H1 (cell line): ENCODE data around the gene SRGAP3. TPM values are rescaled to one million over a fixed set of nuclear protein-coding genes. Genes with fewer than 3 reads are reported as not detected.

Source experiments
- CTCF ChIA-PET: fragments of 300-600 bp; sonication (Branson Sonifier 250); formaldehyde crosslinking; loops from one replicate; lab custom pipeline; 2021; ENCODE audit not compliant: partially characterized antibody; lab: Charles Lee
- POLR2A ChIA-PET: fragments of 300-600 bp; sonication (Branson Sonifier 250); formaldehyde crosslinking; loops from one replicate; lab custom pipeline; 2021; ENCODE audit warnings: inconsistent platforms; ENCODE audit not compliant: partially characterized antibody; lab: Charles Lee
- DNase-seq, 2 experiments: peaks; one replicate each; pipeline versions ENCODE4 v3.0.0 to v3.0.0-alpha.2; 2010 to 2022; ENCODE audit warnings: low spot score in 2 of 2, low read depth in 1 of 2, mixed read lengths in 1 of 2
- FAIRE-seq: peaks from 2 replicates; lab custom pipeline; 2011; peaks lifted over from hg19 to GRCh38; lab: Jason Lieb, UNC
- H2AFZ ChIP-seq: 2 replicates; pipeline ENCODE4 v1.8.1; 2012; ENCODE audit warnings: low read length, inconsistent platforms
- H2AK5ac ChIP-seq: 2 replicates; pipeline ENCODE4 v1.6.1; 2013; ENCODE audit warnings: low read depth, low read length
- H2BK120ac ChIP-seq: replicated peaks from 2 replicates; pipeline ENCODE3; 2013; ENCODE audit warnings: low read depth, low read length, inconsistent platforms
- H2BK12ac ChIP-seq: 2 replicates; pipeline ENCODE4 v1.6.1; 2013; ENCODE audit warnings: low read depth, low read length
- H2BK15ac ChIP-seq: 2 replicates; pipeline ENCODE4 v1.6.1; 2013; ENCODE audit warnings: low read length
- H2BK20ac ChIP-seq: 2 replicates; pipeline ENCODE4 v1.6.1; 2013; ENCODE audit warnings: low read length
- H2BK5ac ChIP-seq: 2 replicates; pipeline ENCODE4 v1.6.1; 2013; ENCODE audit warnings: low read depth, low read length
- H3K14ac ChIP-seq: 2 replicates; pipeline ENCODE4 v1.6.1; 2013; ENCODE audit warnings: inconsistent platforms; ENCODE audit not compliant: insufficient read length
- H3K18ac ChIP-seq: 2 replicates; pipeline ENCODE4 v1.6.1; 2013; ENCODE audit warnings: low read length; ENCODE audit errors: extremely low read depth
- H3K23ac ChIP-seq: 2 replicates; pipeline ENCODE4 v1.6.1; 2013; ENCODE audit warnings: inconsistent platforms; ENCODE audit not compliant: insufficient read length
- H3K23me2 ChIP-seq: 2 replicates; pipeline ENCODE4 v1.6.1; 2013; ENCODE audit warnings: low read depth, low read length
- H3K27ac ChIP-seq: 2 replicates; pipeline ENCODE4 v1.6.1; 2011; ENCODE audit warnings: low read depth, low read length, inconsistent platforms
- H3K27me3 ChIP-seq, 4 experiments: replicated peaks in 1 of 4; 1 replicate in 1 of 4; 2 replicates in 3 of 4; pipeline versions ENCODE4 v1.6.1 to v1.8.1; 2011 to 2013; ENCODE audit warnings: low read length in 3 of 4, mild to moderate bottlenecking in 3 of 4, inconsistent platforms in 2 of 4, mixed read lengths in 2 of 4, moderate library complexity in 1 of 4; ENCODE audit not compliant: control insufficient read depth in 3 of 4, insufficient read depth in 3 of 4; ENCODE audit errors: extremely low read depth in 1 of 4
- H3K36me3 ChIP-seq, 4 experiments: 2 replicates each; pipeline versions ENCODE4 v1.6.1 to v1.8.1; 2011 to 2013; ENCODE audit warnings: mild to moderate bottlenecking in 4 of 4, low read length in 3 of 4, moderate library complexity in 2 of 4, control low read depth in 1 of 4, inconsistent platforms in 1 of 4; ENCODE audit not compliant: insufficient read depth in 4 of 4, control insufficient read depth in 2 of 4
- H3K4ac ChIP-seq: replicated peaks from 2 replicates; pipeline ENCODE3; 2013; ENCODE audit warnings: low read length, low read depth, mixed read lengths, inconsistent platforms; ENCODE audit not compliant: insufficient read length
- H3K4me1 ChIP-seq, 4 experiments: replicated peaks in 1 of 4; 1 replicate in 1 of 4; 2 replicates in 3 of 4; pipeline versions ENCODE4 v1.6.1 to v1.8.1; 2011 to 2013; ENCODE audit warnings: low read length in 3 of 4, inconsistent platforms in 2 of 4, mixed read lengths in 1 of 4; ENCODE audit not compliant: insufficient read depth in 4 of 4, control insufficient read depth in 3 of 4
- H3K4me2 ChIP-seq, 2 experiments: 2 replicates each; pipeline versions ENCODE4 v1.6.1 to v1.8.1; 2011 to 2013; ENCODE audit warnings: low read depth in 2 of 2, low read length in 2 of 2, control low read depth in 1 of 2, inconsistent platforms in 1 of 2, mild to moderate bottlenecking in 1 of 2; ENCODE audit not compliant: insufficient read depth in 1 of 2
- H3K4me3 ChIP-seq, 4 experiments: fragments of 200-600, 300-600 bp in 1 of 4; sonication (generic), shearing (Covaris generic), sonication (Bioruptor Twin) in 1 of 4; 2 replicates each; pipeline versions ENCODE4 v1.5.1 to v1.8.1; 2011 to 2016; ENCODE audit warnings: low read length in 4 of 4, low read depth in 3 of 4, control low read depth in 2 of 4, inconsistent platforms in 2 of 4, mild to moderate bottlenecking in 2 of 4, mixed read lengths in 1 of 4, moderate library complexity in 1 of 4; ENCODE audit not compliant: insufficient read depth in 2 of 4; ENCODE audit errors: extremely low read depth in 1 of 4
- H3K56ac ChIP-seq: replicated peaks from 2 replicates; pipeline ENCODE3; 2013; ENCODE audit warnings: low read depth, mild to moderate bottlenecking, mixed read lengths, low read length, inconsistent platforms; ENCODE audit not compliant: insufficient read length
- H3K79me1 ChIP-seq: 2 replicates; pipeline ENCODE4 v1.6.1; 2013; ENCODE audit warnings: low read depth, low read length, control low read depth
- H3K79me2 ChIP-seq, 2 experiments: 2 replicates each; pipeline versions ENCODE4 v1.6.1 to v1.8.1; 2012 to 2013; ENCODE audit warnings: low read length in 2 of 2, mild to moderate bottlenecking in 2 of 2, inconsistent platforms in 1 of 2; ENCODE audit not compliant: insufficient read depth in 2 of 2, control insufficient read depth in 1 of 2
- H3K9ac ChIP-seq, 4 experiments: replicated peaks in 1 of 4; 1 replicate in 1 of 4; 2 replicates in 3 of 4; pipeline versions ENCODE4 v1.6.1 to v1.8.1; 2011 to 2013; ENCODE audit warnings: low read depth in 3 of 4, low read length in 3 of 4, control low read depth in 2 of 4, mild to moderate bottlenecking in 2 of 4, moderate library complexity in 2 of 4, inconsistent platforms in 1 of 4; ENCODE audit errors: extremely low read depth in 1 of 4
- H3K9me3 ChIP-seq, 2 experiments: 2 replicates each; pipeline versions ENCODE4 v1.6.1 to v1.8.1; 2012 to 2013; ENCODE audit warnings: mild to moderate bottlenecking in 2 of 2, moderate library complexity in 2 of 2, control low read depth in 1 of 2, inconsistent platforms in 1 of 2, low read depth in 1 of 2, low read length in 1 of 2, mixed read lengths in 1 of 2; ENCODE audit not compliant: insufficient read depth in 2 of 2
- H4K20me1 ChIP-seq, 2 experiments: replicated peaks in 1 of 2; 2 replicates each; pipeline versions ENCODE3 to v1.8.1; 2011 to 2013; ENCODE audit warnings: inconsistent platforms in 2 of 2, low read length in 2 of 2, mild to moderate bottlenecking in 1 of 2; ENCODE audit not compliant: insufficient read depth in 2 of 2, control insufficient read depth in 1 of 2
- H4K5ac ChIP-seq: 2 replicates; pipeline ENCODE4 v1.6.1; 2013; ENCODE audit warnings: low read length, low read depth, mixed read lengths, inconsistent platforms; ENCODE audit not compliant: insufficient read length
- H4K8ac ChIP-seq: 2 replicates; pipeline ENCODE4 v1.8.0; 2013; ENCODE audit warnings: mild to moderate bottlenecking, moderate library complexity, low read length, inconsistent platforms; ENCODE audit not compliant: insufficient read depth; ENCODE audit errors: extremely low read depth
- H4K91ac ChIP-seq: replicated peaks from 2 replicates; pipeline ENCODE3; 2013; ENCODE audit warnings: low read length, mixed read lengths, inconsistent platforms; ENCODE audit not compliant: insufficient read length
- BCL11A ChIP-seq, 2 experiments: IDR thresholded peaks; one replicate each; pipeline ENCODE4 v1.6.1; 2011; ENCODE audit warnings: low read depth in 2 of 2, low read length in 2 of 2, mild to moderate bottlenecking in 2 of 2
- EGR1 ChIP-seq: IDR thresholded peaks from 2 replicates; pipeline ENCODE4 v1.6.1; 2011; ENCODE audit warnings: low read depth, low read length, borderline replicate concordance
- EZH2 ChIP-seq: fragments of 200-600 bp; sonication (generic); IDR thresholded peaks from 2 replicates; pipeline ENCODE4 v1.7.1; 2012; ENCODE audit warnings: low read depth, mild to moderate bottlenecking, moderate library complexity, low read length, inconsistent platforms; ENCODE audit not compliant: severe bottlenecking
- GTF2F1 ChIP-seq: IDR thresholded peaks from 2 replicates; pipeline ENCODE4 v1.6.1; 2012; ENCODE audit warnings: low read depth, low read length, improper control_type of control experiment, borderline replicate concordance
- KDM5A ChIP-seq: fragments of 200-600 bp; IDR thresholded peaks from 2 replicates; pipeline ENCODE4 v1.7.1; 2012; ENCODE audit warnings: mild to moderate bottlenecking, low read length, inconsistent platforms, mixed read lengths
- MAFK ChIP-seq: IDR thresholded peaks from 2 replicates; pipeline ENCODE4 v1.6.1; 2012; ENCODE audit warnings: low read depth, mild to moderate bottlenecking, improper control_type of control experiment, low read length
- PHF8 ChIP-seq: fragments of 200-600 bp; sonication (generic); conservative IDR thresholded peaks from 2 replicates; pipeline ENCODE4 v1.7.1; 2012; ENCODE audit warnings: low read depth, mild to moderate bottlenecking, inconsistent platforms, low read length, moderate library complexity
- POU5F1 ChIP-seq: IDR thresholded peaks from 2 replicates; pipeline ENCODE4 v1.6.1; 2011; ENCODE audit warnings: low read depth, mild to moderate bottlenecking, low read length, moderate library complexity
- RXRA ChIP-seq: IDR thresholded peaks from 2 replicates; pipeline ENCODE4 v1.6.1; 2011; ENCODE audit warnings: low read depth, mild to moderate bottlenecking, low read length, moderate library complexity; ENCODE audit not compliant: insufficient read depth
- SIN3A ChIP-seq, 2 experiments: IDR thresholded peaks in 1 of 2; conservative IDR thresholded peaks in 1 of 2; 2 replicates each; pipeline ENCODE4 v1.6.1; 2011 to 2012; ENCODE audit warnings: low read length in 2 of 2, improper control_type of control experiment in 1 of 2, low read depth in 1 of 2, mild to moderate bottlenecking in 1 of 2
- SP1 ChIP-seq: IDR thresholded peaks from 2 replicates; pipeline ENCODE4 v1.6.1; 2011; ENCODE audit warnings: low read depth, low read length
- SP2 ChIP-seq: IDR thresholded peaks from 2 replicates; pipeline ENCODE4 v1.6.1; 2012; ENCODE audit warnings: mild to moderate bottlenecking, low read length, inconsistent platforms
- TAF7 ChIP-seq: optimal IDR thresholded peaks from 2 replicates; pipeline ENCODE3; 2011; ENCODE audit warnings: low read depth, mild to moderate bottlenecking, inconsistent platforms, low read length, moderate library complexity, borderline replicate concordance
- YY1 ChIP-seq: IDR thresholded peaks from 2 replicates; pipeline ENCODE4 v1.6.1; 2011; ENCODE audit warnings: low read depth, mild to moderate bottlenecking, low read length
- WGBS, 2 experiments: shearing (Covaris generic) in 1 of 2; methylation state at CpG; one replicate each; pipeline versions ENCODE4 v1.1.6 to v1.1.7; 2013 to 2015; ENCODE audit warnings: low lambda C conversion rate in 2 of 2, mixed read lengths in 2 of 2, inconsistent platforms in 1 of 2, low coverage in 1 of 2, missing lambda C conversion rate in 1 of 2; ENCODE audit not compliant: insufficient replicate concordance in 2 of 2, insufficient coverage in 1 of 2, insufficient read length in 1 of 2; ENCODE audit errors: extremely low coverage in 1 of 2, missing lambda C conversion rate in 1 of 2; 5-methylcytosine and 5-hydroxymethylcytosine counted together
- polyA plus RNA-seq, 7 experiments: library from polyadenylated mRNA; depleted of rRNA in 3 of 7; stranded (reverse) in 5 of 7; unstranded in 2 of 7; fragments of >200 nt in 5 of 7; fragments of 200-250 nt in 2 of 7; gene quantifications; 1 replicate in 5 of 7; 2 replicates in 1 of 7; 4 replicates in 1 of 7; pipeline versions ENCODE4 v1.2.1 to v1.2.3, GENCODE V29; 2011 to 2013; ENCODE audit warnings: missing spikeins in 2 of 7, mixed read lengths in 2 of 7
- total RNA-seq: library from RNA; stranded (reverse); fragmentation: NEBNext Ultra II Directional; extraction: Animal tissue kit (Norgen Biotek cat#: 25700); gene quantifications from 2 replicates; pipeline ENCODE4 v1.2.1, GENCODE V29; 2021
- TF ChIP-seq, protein P1 (sequence below): IDR thresholded peaks from 2 replicates; pipeline ENCODE4 v1.6.1; 2011; ENCODE audit warnings: low read depth, mild to moderate bottlenecking, low read length; ENCODE audit not compliant: insufficient read depth

Gene SRGAP3
- total and polyA plus RNA-seq, 2 of the 8 experiments (the other 6 are each of a cell fraction or from before 2014, with no cell fraction given) = 5.8 to 11.4 TPM

DNA sequence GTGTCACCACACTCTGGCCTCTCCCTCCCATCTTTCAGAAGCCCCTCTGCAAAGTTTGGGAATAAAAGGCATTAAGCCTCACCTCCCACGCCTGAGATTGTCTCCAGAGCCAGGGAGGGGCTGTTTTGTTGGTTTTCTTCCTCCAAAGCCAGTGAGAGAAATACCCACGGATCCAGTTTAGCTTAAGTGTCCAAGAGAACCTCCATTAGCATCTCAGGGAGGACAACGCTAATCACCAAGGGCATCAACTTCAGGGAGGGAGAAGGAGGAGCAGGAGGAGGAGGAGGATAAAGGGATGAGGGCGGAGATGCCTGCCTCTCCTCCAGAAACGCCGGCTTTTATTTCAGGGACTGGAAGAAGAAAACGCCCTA is 101.6 kb downstream of the SRGAP3 start:
- no peak overlapping the region for H3K56ac ChIP-seq
- H4K5ac ChIP-seq = no peak overlapping the region
- peaks cover 20 to 28% of the 10 kb centered on the region in 2 experiments for H3K9me3 ChIP-seq
- H2BK120ac ChIP-seq = no peak overlapping the region
- DNase-seq = no peak
- ChIA-PET POLR2A (no interaction called here), CTCF (no interaction called here)
- H3K14ac ChIP-seq = no peak overlapping the region
- no peak overlapping the region for H3K9ac ChIP-seq
- H4K20me1 ChIP-seq = no peaks in the 10 kb centered on the region
- no peak overlapping the region for H3K27ac ChIP-seq
- H3K4me3 ChIP-seq = no peak overlapping the region
- H2BK15ac ChIP-seq = no peak overlapping the region
- H3K23me2 ChIP-seq = no peaks in the 10 kb centered on the region
- H3K27me3 ChIP-seq = no peaks in the 10 kb centered on the region
- H3K18ac ChIP-seq = no peak overlapping the region
- no peak overlapping the region for H4K8ac ChIP-seq
- no peaks in the 10 kb centered on the region for H3K79me2 ChIP-seq
- FAIRE-seq = no peak
- no peak overlapping the region for H4K91ac ChIP-seq
- no peak overlapping the region for H2AFZ ChIP-seq
- H3K4me1 ChIP-seq = no peaks in the 10 kb centered on the region
- no peak overlapping the region for H2BK5ac ChIP-seq
- no peak overlapping the region for H3K23ac ChIP-seq
- no peak overlapping the region for H3K4me2 ChIP-seq
- no peak overlapping the region for H3K4ac ChIP-seq
- 91% methylated on average over 7 of the region's 7 CpGs; no CpG with 5 or more reads in 1 of the 2 experiments for WGBS, 2 experiments
- H3K36me3 ChIP-seq = no peaks in the 10 kb centered on the region
- H3K79me1 ChIP-seq = no peaks in the 10 kb centered on the region
- no peak overlapping the region for H2BK12ac ChIP-seq
- H2AK5ac ChIP-seq = no peak overlapping the region
- H2BK20ac ChIP-seq = no peak overlapping the region
- TF ChIP-seq RXRA (no peak), KDM5A (no peak), EZH2 (no peak), MAFK (no peak), EGR1 (no peak), SP2 (no peak), YY1 (no peak), BCL11A (IDR thresholded peaks at IDR 0.05; ENCODE audit: low read depth in 2 of 2, low read length in 2 of 2) (no peak), PHF8 (no peak), POU5F1 (no peak), TAF7 (no peak), SP1 (no peak), SIN3A (conservative IDR thresholded peaks at IDR 0.05 in 1 of 2, IDR thresholded peaks at IDR 0.05 in 1 of 2; ENCODE audit: low read depth in 1 of 2, low read length in 2 of 2) (no peak), GTF2F1 (no peak)
- TF ChIP-seq, protein P1, sequence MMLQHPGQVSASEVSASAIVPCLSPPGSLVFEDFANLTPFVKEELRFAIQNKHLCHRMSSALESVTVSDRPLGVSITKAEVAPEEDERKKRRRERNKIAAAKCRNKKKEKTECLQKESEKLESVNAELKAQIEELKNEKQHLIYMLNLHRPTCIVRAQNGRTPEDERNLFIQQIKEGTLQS = no peak
